ENCODE results near the gene SPTLC1. TPM values are rescaled to one million over a fixed set of nuclear protein-coding genes. Genes with fewer than 3 reads are reported as not detected.
"Not testable (repeated sequence)": the region's sequence is repeated elsewhere in the genome, so short reads cannot be mapped to it uniquely, and the experiment has no call there.

SPTLC1 gene
- total RNA-seq, 4 donors from 2014 or later = 124 to 132 (median 127) TPM

GRCh38 chr9:92141144-92142129 lies 26.2 kb upstream of the SPTLC1 start:
- H3K9me3 ChIP-seq = no peaks in the 10 kb centered on the region
- H3K27me3 ChIP-seq = no peaks in the 10 kb centered on the region
- H3K36me3 ChIP-seq = no peaks in the 10 kb centered on the region
- TF ChIP-seq CTCF (IDR thresholded peaks at IDR 0.05) (peak in 2 of 6 experiments; percentile 21 to 29), POLR2A (IDR thresholded peaks at IDR 0.05) (no peak)
- H3K4me3 ChIP-seq (replicated peaks in 1 of 3) = peak overlapping the region in 1 of 3 donors; percentile 30
- peak; percentile 32 to 39 for DNase-seq
- intact Hi-C loops (cut with DNase I) = no loop called here
- H3K4me1 ChIP-seq = peaks cover 6 to 14% of the 10 kb centered on the region in 2 donors
- WGBS, 2 donors = 13 to 19% methylated on average over 31 to 32 of the region's 62 CpGs
- H3K27ac ChIP-seq = no peak overlapping the region

GRCh38 chr9:92140754-92141143 lies 25.5 kb upstream of the SPTLC1 start:
- Histone ChIP-seq H3K36me3 (no peaks in the 10 kb centered on the region), H3K27me3 (no peaks in the 10 kb centered on the region), H3K4me1 (peaks cover 6 to 14% of the 10 kb centered on the region in 2 donors), H3K27ac (no peak overlapping the region), H3K9me3 (no peaks in the 10 kb centered on the region), H3K4me3 (replicated peaks in 1 of 3) (peak overlapping the region in 1 of 3 donors; percentile 30)
- DNase-seq = no peak
- whole genome bisulfite sequencing, 2 donors = 9 to 10% methylated on average over 6 of the region's 6 CpGs
- no peak for TF ChIP-seq POLR2A (IDR thresholded peaks at IDR 0.05)
- TF ChIP-seq CTCF (IDR thresholded peaks at IDR 0.05) = no peak
- intact Hi-C loops (cut with DNase I) = no loop called here

- Histone ChIP-seq H3K4me1 (peaks cover 6 to 14% of the 10 kb centered on the region in 2 donors), H3K9me3 (no peaks in the 10 kb centered on the region), H3K27ac (no peak overlapping the region), H3K36me3 (no peaks in the 10 kb centered on the region), H3K27me3 (no peaks in the 10 kb centered on the region), H3K4me3 (replicated peaks in 1 of 3) (no peak overlapping the region)
- 23 to 32% methylated on average over 8 to 11 of the region's 16 CpGs for WGBS, 2 donors
- DNase-seq = peak; percentile 74 to 77
- TF ChIP-seq CTCF (IDR thresholded peaks at IDR 0.05) (peak; percentile 61 to 98 (median 86)), POLR2A (IDR thresholded peaks at IDR 0.05) (no peak)
- intact Hi-C loops (cut with DNase I) = no loop called here
Observed at GRCh38 chr9:92140074-92140753, 25.0 kb upstream of the SPTLC1 start.

- DNase-seq; H3K27me3 ChIP-seq; H3K27ac ChIP-seq; H3K36me3 ChIP-seq; H3K4me3 ChIP-seq (replicated peaks in 1 of 3); H3K9me3 ChIP-seq: not testable (repeated sequence)
- peaks cover 6 to 18% of the 10 kb centered on the region in 2 donors for H3K4me1 ChIP-seq
- WGBS, 2 donors = 83 to 96% methylated on average over 5 of the region's 5 CpGs
- intact Hi-C loops (cut with DNase I) = loop anchor here (10.0 kb wide), 2 partner anchors 106 to 496 kb away; no protein-coding TSS in a partner anchor
Observed at GRCh38 chr9:92138960-92139540, 23.8 kb upstream of the SPTLC1 start.

GRCh38 chr9:92138157-92138959 lies 23.1 kb upstream of the SPTLC1 start:
- H3K4me3 ChIP-seq (replicated peaks in 1 of 3) = no peak overlapping the region
- no peaks in the 10 kb centered on the region for H3K36me3 ChIP-seq
- intact Hi-C loops (cut with DNase I) = loop anchor here (10.0 kb wide), 2 partner anchors 106 to 496 kb away; no protein-coding TSS in a partner anchor
- no peak for TF ChIP-seq POLR2A (IDR thresholded peaks at IDR 0.05)
- peak; percentile 36 to 92 (median 65) for TF ChIP-seq CTCF (IDR thresholded peaks at IDR 0.05)
- DNase-seq = peak; percentile 55 to 59
- H3K4me1 ChIP-seq = peaks cover 6 to 22% of the 10 kb centered on the region in 2 donors
- H3K27me3 ChIP-seq = no peaks in the 10 kb centered on the region
- H3K27ac ChIP-seq = no peak overlapping the region
- H3K9me3 ChIP-seq = no peaks in the 10 kb centered on the region
- 38% methylated on average over 21 to 22 of the region's 22 CpGs for whole genome bisulfite sequencing, 2 donors
